Measurements from ENCODE around the gene COX19.

GRCh38 chr7:1020849-1021251, 45.5 kb upstream of the COX19 start:
- no peak for TF ChIP-seq CTCF (conservative IDR thresholded peaks at IDR 0.05 in 1 of 2, IDR thresholded peaks at IDR 0.05 in 1 of 2; ENCODE audit: extremely low read depth in 1 of 2, insufficient read depth in 1 of 2, low read depth in 1 of 2, low read length in 2 of 2)
- no peak for TF ChIP-seq EZH2 (IDR thresholded peaks at IDR 0.05; ENCODE audit: borderline replicate concordance, low read length)

Measured in mammary epithelial cell (primary cell).